Ammon's horn (tissue), 1 donor: ENCODE results near the gene PITX3.
A peak's percentile ranks its signal among the peaks of the same experiment; 100 is the strongest.

Experiments used
- DNase-seq: peaks from one replicate; pipeline ENCODE4 v3.0.0-alpha.2; 2016; ENCODE audit warnings: low spot score

PITX3 gene

DNA sequence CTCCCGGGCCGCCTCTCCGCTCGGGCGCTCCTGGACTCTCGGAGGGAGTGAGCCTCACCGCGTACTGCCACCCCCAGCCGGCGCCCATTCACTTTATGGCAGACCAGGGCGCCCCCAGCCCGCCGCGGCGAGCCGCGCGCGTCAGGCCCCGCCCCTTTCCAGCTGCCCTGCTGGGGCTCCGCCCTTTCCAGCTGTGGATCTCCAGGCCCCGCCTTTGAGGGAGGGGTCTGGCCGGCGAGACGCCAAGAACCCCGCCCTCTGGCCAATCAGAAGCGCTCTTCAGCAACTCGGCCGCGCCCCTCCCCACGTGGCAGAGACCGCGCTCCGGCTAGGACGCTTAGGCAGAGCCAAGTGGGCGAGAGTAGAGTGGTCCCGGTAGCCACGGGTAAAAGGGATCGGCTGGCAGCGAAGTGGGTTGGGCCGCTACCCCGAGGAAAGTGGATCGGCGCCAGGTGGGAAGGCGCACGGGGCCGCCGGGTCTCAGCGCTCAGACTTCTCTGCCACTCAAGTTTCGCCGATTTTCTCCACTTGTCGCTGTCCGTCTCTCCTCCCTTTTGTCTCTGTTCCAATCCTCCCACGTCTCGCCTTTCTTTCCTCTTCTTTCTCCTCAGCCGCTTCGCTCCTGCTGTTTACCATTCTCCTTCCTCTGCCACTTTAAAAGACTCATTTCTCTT, at the start of gene PITX3:
PITX3 (minus strand) TSS at position 69 of the 674 bp plus-strand sequence. CDS start 9,432 bp downstream, outside the sequence.
- peak; percentile 77 for DNase-seq

DNA sequence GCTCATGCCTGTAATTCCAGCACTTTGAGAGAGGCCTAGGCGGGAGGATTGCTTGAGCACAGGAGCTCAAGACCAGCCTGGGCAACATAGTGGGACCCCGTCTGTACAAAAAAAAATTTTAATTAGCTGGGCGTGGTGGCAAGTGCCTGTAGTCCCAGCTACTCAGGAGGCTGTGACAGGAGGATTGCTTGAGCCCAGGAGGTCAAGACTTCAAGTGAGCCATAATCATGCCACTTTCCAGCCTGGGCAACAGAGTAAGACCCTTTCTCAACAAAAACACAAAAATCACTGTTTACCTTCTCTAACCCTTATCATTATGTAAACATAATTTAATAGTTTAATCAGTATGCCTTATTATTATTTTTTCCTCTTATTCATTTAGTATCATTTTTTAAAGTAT, 48.5 kb upstream of the PITX3 start:
- DNase-seq: no peak

DNA sequence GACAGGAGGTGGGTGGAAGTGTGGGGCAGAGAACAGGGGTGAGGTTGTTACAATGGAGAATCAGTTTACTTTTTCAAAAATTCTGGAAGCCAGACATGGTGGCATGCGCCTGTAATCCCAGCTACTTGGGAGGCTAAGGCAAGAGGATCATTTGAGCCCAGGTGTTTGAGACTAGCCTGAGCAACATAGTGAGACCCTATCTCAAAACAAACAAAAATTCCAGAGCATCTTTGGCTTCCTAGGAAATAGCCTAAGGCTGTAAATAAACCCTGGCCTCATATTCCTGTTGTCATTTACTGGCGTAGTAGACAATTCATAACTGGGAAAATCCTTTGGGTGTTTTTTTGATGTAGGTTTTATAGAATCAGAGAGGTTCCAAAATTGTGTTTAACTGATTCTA, 48.0 kb upstream of the PITX3 start:
- no peak for DNase-seq

DNA sequence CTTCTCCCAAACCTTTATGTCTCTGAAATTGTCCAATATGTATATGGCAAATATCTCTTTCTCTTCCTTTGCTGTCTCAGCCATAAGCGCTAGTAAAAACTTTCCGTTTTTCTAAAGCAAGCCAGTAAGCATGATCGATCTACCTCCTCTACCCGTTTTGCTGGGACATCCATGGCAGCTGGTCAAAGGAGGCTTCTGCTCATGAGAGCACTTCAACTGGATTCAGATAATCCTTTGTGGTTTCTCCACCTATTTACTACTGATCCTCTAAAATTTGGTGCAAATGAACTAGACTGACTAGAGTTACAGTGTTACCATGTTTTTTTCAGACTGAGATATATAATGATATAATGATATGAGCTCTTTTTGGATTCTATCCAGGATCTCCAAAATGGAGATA, 46.7 kb upstream of the PITX3 start:
- no peak for DNase-seq

DNA sequence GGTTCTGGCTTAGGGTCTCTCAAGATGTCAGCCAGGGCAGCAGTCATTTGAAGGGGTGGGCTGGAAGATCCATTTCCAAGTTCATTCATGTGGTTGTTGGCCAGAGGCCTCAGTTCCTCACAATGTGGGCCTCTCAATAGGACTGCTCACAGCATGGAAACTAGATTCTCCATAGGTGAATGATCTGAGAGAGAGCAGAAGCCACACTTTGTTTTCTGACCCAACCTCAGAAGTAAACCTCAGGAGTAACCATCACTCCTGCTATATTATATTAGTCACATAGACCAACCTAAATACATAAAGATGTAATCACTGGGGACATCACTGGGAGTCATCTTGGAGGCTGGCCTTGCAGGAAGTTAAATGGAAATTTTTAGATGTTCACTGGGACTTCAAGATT, 46.2 kb upstream of the PITX3 start:
- DNase-seq: no peak

DNA sequence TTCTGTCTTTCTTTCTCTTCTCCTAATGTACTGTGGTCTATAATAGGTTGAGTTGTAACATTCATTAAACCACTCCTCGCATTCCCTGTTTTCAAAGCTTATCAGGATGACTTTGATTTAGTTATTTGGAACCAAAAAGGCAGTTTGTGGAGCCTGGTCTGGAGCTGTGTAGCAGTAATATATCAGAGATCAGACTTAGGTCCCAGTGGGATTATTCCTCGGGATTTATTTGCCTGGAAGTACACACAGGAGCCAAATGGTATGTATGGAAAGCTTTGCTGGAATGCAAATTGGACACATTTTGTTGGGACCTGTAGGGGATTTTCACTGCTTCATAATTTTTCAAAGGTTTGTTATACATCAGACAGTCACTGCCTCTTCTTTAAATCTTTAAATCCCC, 44.9 kb upstream of the PITX3 start:
- DNase-seq: no peak

DNA sequence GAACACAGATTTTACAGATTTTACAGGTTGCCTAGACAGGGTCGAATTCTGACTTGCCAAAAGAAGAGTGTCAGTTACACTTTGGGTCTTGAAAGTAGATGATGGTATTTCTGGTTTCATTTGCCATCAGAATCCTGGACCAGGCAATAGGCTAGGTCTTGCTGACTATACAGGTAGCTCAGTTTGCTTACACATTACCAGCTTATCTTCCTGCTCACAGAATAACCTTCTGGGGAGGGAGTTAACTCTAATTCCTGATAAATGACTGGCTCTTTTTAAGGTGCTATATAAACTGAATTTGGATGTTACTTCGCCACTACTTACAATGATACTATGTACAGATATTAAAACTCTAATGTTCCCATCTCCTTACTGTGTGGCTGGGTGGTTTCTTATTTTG, 43.8 kb upstream of the PITX3 start:
- DNase-seq: no peak

DNA sequence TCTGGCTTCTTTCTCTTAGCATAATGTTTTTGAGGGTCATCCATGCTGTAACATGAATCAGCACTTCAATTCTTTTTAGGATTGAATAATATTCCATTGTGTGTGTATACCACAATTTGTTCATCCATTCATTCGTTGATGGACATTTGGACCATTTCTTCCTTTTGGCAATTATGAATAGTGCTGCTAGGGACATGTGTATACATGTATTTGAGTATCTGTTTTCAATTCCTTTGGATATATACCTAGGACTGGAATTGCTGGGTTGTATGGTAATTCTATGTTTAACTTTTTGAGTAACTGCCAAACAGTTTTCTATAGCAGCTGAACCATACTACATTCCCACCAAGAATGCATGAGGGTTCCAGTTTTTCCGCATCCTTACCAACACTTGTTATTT, 43.2 kb upstream of the PITX3 start:
- DNase-seq: no peak

DNA sequence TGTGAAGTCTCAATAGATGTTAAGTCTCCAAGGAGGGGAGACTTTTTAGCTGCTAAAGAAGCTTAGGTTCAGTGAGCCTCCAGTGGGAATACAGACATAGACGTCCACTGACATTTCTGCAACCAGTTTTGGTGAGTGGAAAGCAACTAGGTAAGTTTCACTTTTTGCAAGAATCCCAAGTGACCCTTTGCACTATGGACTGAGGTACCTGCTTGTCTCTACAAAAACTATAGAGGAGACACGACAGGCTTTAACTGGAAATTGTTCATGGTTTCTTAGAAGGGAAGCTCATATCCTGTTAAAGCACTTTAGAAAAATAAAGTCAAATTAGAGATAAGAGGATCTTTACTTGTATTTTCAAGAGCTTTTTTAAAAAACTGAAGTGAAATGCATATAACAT, 42.6 kb upstream of the PITX3 start:
- DNase-seq: no peak

DNA sequence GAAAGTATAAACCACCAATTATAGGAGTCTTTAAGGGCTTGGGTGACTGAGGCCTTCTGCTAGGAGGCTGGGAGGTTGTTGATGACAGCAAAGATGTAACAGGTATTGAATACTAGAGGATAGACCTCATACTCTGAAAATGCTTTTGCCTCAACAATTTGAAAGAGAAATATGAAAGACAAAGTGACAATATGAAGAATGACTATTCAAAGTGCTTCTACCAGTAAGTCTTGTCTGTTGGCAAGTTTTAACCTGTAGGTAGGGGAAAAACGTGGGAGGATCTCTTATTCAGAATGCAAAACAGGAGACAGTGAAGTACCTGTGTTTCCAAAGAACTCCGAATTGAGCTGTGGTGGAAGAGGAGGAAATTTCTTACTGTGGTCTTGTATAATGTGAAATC, 42.2 kb upstream of the PITX3 start:
- DNase-seq: no peak

DNA sequence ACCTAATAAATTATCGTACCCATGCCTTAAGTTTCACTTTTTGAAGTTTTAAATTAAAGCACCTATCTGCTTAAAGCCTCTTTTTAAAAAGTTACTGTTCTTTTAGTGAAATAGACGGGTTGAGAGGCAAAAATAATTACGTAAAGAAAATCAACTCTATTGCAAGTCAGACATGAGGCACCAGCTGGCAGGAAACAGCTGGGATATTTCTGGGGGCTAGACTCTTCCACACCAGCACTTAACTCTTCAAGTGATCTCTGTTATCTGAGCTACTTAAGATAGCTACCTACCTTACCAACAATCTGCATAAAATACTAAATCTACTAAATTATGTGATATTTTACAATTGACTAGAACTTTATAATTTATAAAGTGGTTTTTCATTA, 39.8 kb upstream of the PITX3 start:
- no peak for DNase-seq

DNA sequence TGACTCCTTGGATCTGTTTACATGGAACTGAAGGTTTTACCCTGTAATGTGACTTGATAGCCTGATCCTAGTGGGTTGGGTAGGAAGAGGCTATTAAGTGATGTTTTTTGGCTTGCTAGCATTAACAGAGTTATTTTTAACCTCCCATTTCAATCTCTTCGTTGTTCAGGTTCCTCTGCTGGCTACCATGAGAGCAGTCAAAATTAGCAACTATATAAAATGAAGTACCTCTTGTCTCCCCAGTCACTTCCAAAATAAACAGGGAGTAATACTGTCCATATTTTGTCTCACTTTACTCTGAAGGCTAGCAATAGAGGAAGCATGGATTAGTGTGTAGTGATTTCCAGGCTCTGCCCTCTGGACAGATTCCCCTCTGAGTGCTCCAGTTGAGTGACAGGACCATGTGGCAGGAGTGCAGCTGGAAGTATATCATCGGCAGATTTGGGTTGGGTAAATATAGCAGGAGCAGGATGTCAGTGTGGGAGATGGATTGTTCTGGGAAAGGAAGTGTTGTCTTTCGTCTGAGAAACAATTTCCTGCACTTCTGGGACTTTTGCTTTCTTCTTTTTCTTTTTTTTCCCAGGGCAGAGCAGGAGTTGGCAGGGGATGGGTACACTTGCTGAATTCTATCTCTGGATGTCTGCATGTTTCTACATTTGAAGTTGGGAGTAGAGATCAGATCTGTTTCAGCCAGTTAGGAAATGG, 39.2 kb upstream of the PITX3 start:
- DNase-seq: peak; percentile 42

DNA sequence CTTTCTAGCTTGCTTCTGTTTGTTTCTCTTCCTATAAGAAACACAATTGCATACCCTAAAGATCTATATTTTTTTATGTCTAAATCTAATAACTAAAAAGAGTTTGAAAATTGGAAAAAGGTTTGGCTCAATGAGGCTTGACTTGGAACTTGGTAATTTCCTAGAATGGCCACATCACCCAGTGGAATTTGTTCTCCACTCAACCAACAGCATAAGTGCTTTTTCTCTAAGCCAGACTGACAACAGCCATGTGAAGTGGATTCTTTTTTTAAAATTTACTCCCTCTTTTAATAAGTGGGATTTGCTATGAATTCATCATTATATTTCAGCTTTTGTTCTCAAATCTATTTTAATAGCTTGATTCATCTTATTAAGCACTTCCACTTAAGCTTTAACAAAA, 37.8 kb upstream of the PITX3 start:
- no peak for DNase-seq

DNA sequence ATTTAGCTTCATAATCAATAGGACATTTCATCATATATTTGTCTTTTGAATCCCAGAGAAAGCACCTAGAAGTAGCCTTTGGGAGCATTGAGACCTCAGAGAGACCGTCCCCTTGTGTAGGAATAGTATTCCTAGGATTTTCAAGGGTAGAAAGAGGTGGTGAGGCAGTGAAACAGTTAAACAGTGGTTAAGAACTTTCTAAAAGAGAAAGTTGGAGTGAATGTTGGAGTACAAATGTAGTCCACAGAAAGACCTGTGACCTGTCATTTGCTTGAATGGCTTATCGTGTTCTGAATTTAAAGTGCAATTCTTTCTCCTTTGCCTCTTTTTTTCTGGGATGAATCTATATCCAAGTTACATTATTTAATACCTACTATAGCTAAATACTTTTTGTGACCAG, 34.0 kb upstream of the PITX3 start:
- no peak for DNase-seq

DNA sequence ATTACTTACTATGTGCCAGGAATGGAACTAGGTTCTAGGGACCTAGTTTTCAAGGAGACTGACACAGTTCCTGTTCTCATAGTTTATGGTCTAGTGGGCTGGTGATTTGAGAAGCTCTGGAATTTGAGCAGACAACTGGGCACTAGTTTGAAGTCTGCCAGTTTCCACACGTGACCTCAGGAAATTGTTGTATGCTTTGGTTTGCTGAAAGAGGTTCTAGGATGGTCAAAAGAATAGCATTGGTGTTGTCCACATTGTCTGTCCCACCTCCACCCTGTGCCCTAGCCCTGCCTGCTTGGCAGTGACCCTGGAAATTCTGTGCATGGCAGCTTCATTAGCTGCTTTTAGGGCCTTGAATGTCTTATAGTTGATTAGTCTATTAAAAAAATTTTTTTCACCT, 32.8 kb upstream of the PITX3 start:
- DNase-seq: peak; percentile 2

DNA sequence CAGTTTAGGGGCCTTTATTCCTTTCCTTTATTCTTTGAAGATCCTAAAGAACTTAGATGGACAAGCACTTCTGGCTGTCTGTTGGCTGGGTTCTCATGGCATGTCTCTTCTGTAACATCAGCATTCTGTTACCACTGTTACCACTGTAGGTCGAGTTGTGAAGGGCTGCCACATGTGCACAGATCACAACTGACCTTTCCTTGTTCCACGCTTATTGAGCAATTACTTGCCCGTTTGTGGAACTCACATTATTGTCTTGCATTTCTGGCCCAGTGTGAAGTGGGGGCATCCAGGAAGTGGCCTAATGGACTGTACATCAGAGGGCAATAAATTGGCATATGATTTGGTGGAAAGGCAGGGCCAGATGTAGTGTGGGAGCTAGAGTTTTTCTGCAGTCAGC, 27.7 kb upstream of the PITX3 start:
- DNase-seq: no peak

DNA sequence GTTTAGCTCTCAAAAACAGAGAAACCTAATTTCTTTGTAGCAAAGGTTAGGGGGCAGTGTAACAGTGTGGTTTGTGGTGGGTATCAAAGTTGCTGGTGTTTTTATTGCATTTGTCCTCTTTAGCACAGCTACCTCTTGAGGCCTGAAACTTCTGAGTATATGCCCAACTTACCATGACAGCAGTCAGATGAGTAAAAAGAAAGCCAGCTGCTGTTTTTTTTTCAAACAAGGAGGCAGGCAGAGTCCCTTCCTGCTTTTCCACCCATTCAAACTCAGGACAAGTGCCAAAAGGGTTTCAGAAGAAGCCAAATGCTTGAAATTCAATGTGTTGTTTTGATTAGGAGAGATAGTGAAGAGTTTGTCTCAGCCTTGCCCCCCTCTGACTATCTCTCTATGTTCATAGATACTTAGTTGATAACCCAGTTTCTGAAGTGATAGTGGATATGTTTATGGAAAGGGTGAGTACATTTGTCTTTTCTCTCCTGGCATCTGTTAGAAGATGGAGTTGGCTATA, 27.1 kb upstream of the PITX3 start:
- DNase-seq: no peak

DNA sequence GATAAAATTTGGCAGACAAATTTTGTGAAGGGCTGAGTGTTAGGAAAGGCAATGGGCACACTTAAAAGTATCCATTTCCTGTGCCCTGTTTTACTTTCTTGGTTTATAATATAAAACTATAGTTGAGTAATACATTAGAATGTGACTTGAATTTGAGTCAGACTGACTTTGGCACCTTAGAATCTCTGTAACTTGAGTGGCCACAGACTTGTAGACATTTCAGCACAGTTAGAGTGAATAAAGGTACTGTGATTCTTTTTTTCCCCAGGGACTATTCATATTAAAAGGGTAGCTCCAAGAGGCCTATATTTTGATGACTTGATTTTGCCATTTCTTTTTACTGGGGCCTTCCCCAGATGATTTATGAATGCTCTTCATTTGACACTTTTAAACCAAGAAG, 26.4 kb upstream of the PITX3 start:
- DNase-seq: no peak

DNA sequence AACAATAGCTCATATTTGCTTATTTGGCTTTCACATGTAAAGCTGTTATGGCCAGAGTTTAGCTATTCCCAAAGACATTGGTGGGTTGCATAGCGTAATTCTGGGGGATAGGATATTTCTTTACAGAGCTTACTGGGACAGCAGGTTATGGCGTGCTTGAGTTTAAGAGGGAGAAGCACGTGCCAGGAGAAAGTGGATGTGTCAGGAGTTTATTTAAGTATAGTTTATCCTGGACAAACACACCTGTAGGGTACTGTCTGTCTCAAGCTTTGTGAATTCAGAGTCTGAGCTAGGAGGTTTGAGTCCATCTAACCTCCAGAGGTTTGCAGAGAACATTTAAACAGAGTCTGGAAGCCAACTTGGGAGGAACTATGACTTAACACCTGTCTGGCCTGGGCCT, 25.4 kb upstream of the PITX3 start:
- no peak for DNase-seq

DNA sequence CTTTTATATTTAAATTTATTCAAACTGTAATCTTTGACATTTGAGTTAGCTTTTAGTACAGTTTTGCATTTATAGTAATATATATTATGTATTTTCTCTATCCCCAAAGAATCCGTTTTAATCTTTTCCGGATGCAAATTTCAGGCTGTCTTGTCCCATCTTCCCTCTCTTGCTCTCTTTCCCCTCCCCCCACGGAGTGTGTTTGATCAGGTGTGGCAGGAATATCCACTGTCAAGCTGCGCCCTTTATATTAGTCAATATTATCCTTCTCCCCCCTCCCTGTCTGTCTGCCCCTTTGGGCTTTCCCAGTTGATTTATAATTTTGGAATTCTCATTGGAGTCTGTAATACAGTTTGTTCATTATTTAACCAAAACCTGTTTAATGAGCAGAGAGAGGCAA, 23.1 kb upstream of the PITX3 start:
- no peak for DNase-seq

DNA sequence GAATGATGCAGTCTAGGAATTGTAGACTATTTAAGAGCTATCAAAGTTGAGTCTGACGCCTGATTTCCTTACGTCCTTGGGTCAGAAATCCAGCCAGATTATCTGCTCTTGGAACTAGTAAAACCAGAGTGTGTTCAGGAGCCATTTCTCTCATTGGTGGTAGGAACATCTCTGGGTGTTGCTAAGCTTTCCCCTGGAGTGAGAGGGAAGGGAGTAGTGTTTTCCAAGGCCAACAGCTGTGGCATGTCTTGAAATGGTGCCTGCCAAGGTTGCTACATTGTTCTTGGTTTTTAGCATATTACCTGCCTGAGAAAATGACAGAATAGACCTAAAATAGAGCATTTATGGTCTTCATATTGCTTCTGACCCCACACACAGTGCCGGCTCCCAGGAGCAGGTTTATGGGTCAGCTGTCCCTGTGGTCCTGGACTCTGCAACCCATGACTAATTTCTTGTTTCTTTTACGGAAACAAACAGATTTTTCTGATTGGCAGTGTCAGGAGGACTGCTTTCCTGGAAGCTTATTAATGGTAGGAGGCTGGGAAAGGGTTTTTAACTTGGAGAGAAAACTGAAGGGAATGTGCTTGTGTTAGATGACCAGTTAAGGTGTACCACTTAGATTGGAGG, 21.5 kb upstream of the PITX3 start:
- no peak for DNase-seq

DNA sequence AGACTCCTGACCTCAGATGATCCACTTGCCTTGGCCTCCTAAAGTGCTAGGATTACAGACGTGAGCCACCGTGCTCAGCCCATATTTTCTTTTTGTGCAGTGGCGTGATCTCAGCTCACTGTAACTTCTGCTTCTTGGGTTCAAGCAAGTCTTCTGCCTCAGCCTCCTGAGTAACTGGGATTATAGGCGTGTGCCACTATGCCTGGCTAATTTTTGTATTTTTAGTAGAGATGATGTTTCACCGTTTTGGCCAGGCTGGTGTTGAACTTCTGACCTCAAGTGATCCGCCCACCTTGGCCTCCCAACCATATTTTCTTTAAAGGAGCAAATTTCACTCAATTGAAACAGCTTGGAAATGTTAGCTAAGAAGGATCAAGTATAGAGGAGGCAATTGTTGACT, 20.5 kb upstream of the PITX3 start:
- no peak for DNase-seq

DNA sequence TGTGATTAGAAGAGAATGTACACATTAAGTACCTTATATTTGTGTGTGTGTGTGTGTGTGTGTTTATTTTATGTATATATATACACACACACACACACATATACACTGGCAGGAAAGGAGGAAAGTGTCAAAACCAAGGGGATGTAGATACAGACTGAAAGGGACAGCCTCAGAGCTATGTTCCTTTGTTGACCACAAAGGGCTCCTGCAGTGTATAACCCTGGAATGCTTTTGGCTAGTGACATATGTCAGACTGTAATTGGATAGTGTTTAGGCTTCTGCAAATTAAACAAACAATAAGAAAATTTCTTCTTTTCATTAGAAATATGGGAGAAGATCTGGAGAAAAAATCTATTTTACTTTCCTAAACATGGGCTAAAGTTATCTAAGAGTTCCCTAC, 19.9 kb upstream of the PITX3 start:
- no peak for DNase-seq
